ENCODE data around the gene ATP6AP2. TPM values are rescaled to one million over a fixed set of nuclear protein-coding genes. Genes with fewer than 3 reads are reported as not detected.
"Not testable (repeated sequence)": the region's sequence is repeated elsewhere in the genome, so short reads cannot be mapped to it uniquely, and the experiment has no call there.

Gene ATP6AP2
- total and polyA plus RNA-seq, 2 donors = 59.4 to 141 TPM

GRCh38 chrX:40570346-40571093 is 10.2 kb upstream of the ATP6AP2 start:
- 29% methylated on average over 10 of the region's 10 CpGs for WGBS
- peak overlapping the region in 1 of 2 donors; percentile 65 for H3K27ac ChIP-seq (ENCODE audit: low read depth in 1 of 2, low read length in 1 of 2)
- peak in 2 of 9 donors; percentile 11 to 45 for DNase-seq (ENCODE audit: low read depth in 6 of 9, low spot score in 9 of 9)
- no peaks in the 10 kb centered on the region for H3K9me3 ChIP-seq (ENCODE audit: control insufficient read depth in 2 of 2, insufficient read depth in 1 of 2, low read length in 1 of 2)
- H3K27me3 ChIP-seq (ENCODE audit: control insufficient read depth in 2 of 2, insufficient read depth in 1 of 2, low read length in 1 of 2) = no peaks in the 10 kb centered on the region
- H3K4me1 ChIP-seq (ENCODE audit: control insufficient read depth in 2 of 2, insufficient read depth in 2 of 2, low read length in 2 of 2) = peaks cover 0 to 8% of the 10 kb centered on the region in 2 donors
- no peaks in the 10 kb centered on the region for H3K36me3 ChIP-seq (ENCODE audit: control insufficient read depth in 2 of 2, insufficient read depth in 2 of 2, low read length in 1 of 2)
- H3K4me3 ChIP-seq (ENCODE audit: low read length in 2 of 2) = peak overlapping the region in 1 of 2 donors; percentile 35

GRCh38 chrX:40571164-40571563 is 9.6 kb upstream of the ATP6AP2 start:
- not testable (repeated sequence) for H3K9me3 ChIP-seq (ENCODE audit: control insufficient read depth in 2 of 2, insufficient read depth in 1 of 2, low read length in 1 of 2); H3K4me1 ChIP-seq (ENCODE audit: control insufficient read depth in 2 of 2, insufficient read depth in 2 of 2, low read length in 2 of 2); H3K27me3 ChIP-seq (ENCODE audit: control insufficient read depth in 2 of 2, insufficient read depth in 1 of 2, low read length in 1 of 2); H3K36me3 ChIP-seq (ENCODE audit: control insufficient read depth in 2 of 2, insufficient read depth in 2 of 2, low read length in 1 of 2)
- Histone ChIP-seq H3K4me3 (ENCODE audit: low read length in 2 of 2) (peak overlapping the region in 1 of 2 donors; percentile 35), H3K27ac (ENCODE audit: low read depth in 1 of 2, low read length in 1 of 2) (peak overlapping the region in 1 of 2 donors; percentile 65)
- WGBS = 58% methylated on average over 5 of the region's 5 CpGs
- DNase-seq (ENCODE audit: low read depth in 6 of 9, low spot score in 9 of 9) = peak in 1 of 9 donors; percentile 36

GRCh38 chrX:40571600-40571999 is 9.2 kb upstream of the ATP6AP2 start:
- H3K4me1 ChIP-seq (ENCODE audit: control insufficient read depth in 2 of 2, insufficient read depth in 2 of 2, low read length in 2 of 2) = peaks cover 0 to 8% of the 10 kb centered on the region in 2 donors
- H3K9me3 ChIP-seq (ENCODE audit: control insufficient read depth in 2 of 2, insufficient read depth in 1 of 2, low read length in 1 of 2) = no peaks in the 10 kb centered on the region
- WGBS = 91% methylated on average over 3 of the region's 3 CpGs

GRCh38 chrX:40573763-40574162 is 7.0 kb upstream of the ATP6AP2 start:
- H3K9me3 ChIP-seq (ENCODE audit: control insufficient read depth in 2 of 2, insufficient read depth in 1 of 2, low read length in 1 of 2) = no peaks in the 10 kb centered on the region
- H3K27me3 ChIP-seq (ENCODE audit: control insufficient read depth in 2 of 2, insufficient read depth in 1 of 2, low read length in 1 of 2) = no peaks in the 10 kb centered on the region
- peak in 1 of 9 donors; percentile 25 for DNase-seq (ENCODE audit: low read depth in 6 of 9, low spot score in 9 of 9)
- no peak overlapping the region for H3K4me3 ChIP-seq (ENCODE audit: low read length in 2 of 2)
- H3K27ac ChIP-seq (ENCODE audit: low read depth in 1 of 2, low read length in 1 of 2) = no peak overlapping the region
- H3K36me3 ChIP-seq (ENCODE audit: control insufficient read depth in 2 of 2, insufficient read depth in 2 of 2, low read length in 1 of 2) = no peaks in the 10 kb centered on the region
- H3K4me1 ChIP-seq (ENCODE audit: control insufficient read depth in 2 of 2, insufficient read depth in 2 of 2, low read length in 2 of 2) = peaks cover 0 to 8% of the 10 kb centered on the region in 2 donors
- WGBS = 86% methylated on average over 2 of the region's 2 CpGs

More at GRCh38 chrX:40571600-40571999, 9.2 kb upstream of the ATP6AP2 start:
- no peaks in the 10 kb centered on the region for H3K27me3 ChIP-seq (ENCODE audit: control insufficient read depth in 2 of 2, insufficient read depth in 1 of 2, low read length in 1 of 2)
- no peaks in the 10 kb centered on the region for H3K36me3 ChIP-seq (ENCODE audit: control insufficient read depth in 2 of 2, insufficient read depth in 2 of 2, low read length in 1 of 2)
- no peak for DNase-seq (ENCODE audit: low read depth in 6 of 9, low spot score in 9 of 9)
- H3K4me3 ChIP-seq (ENCODE audit: low read length in 2 of 2) = no peak overlapping the region
- no peak overlapping the region for H3K27ac ChIP-seq (ENCODE audit: low read depth in 1 of 2, low read length in 1 of 2)

GRCh38 chrX:40575411-40575810 is 5.4 kb upstream of the ATP6AP2 start:
- H3K9me3 ChIP-seq (ENCODE audit: control insufficient read depth in 2 of 2, insufficient read depth in 1 of 2, low read length in 1 of 2); H3K36me3 ChIP-seq (ENCODE audit: control insufficient read depth in 2 of 2, insufficient read depth in 2 of 2, low read length in 1 of 2); H3K27me3 ChIP-seq (ENCODE audit: control insufficient read depth in 2 of 2, insufficient read depth in 1 of 2, low read length in 1 of 2); H3K27ac ChIP-seq (ENCODE audit: low read depth in 1 of 2, low read length in 1 of 2); H3K4me3 ChIP-seq (ENCODE audit: low read length in 2 of 2); DNase-seq (ENCODE audit: low read depth in 6 of 9, low spot score in 9 of 9); H3K4me1 ChIP-seq (ENCODE audit: control insufficient read depth in 2 of 2, insufficient read depth in 2 of 2, low read length in 2 of 2): not testable (repeated sequence)
- WGBS = 92% methylated on average over 2 of the region's 2 CpGs

GRCh38 chrX:40576291-40576690 is 4.5 kb upstream of the ATP6AP2 start:
- no peak overlapping the region for H3K27ac ChIP-seq (ENCODE audit: low read depth in 1 of 2, low read length in 1 of 2)
- H3K4me3 ChIP-seq (ENCODE audit: low read length in 2 of 2) = no peak overlapping the region
- WGBS = over 99% methylated on average over 3 of the region's 3 CpGs
- H3K4me1 ChIP-seq (ENCODE audit: control insufficient read depth in 2 of 2, insufficient read depth in 2 of 2, low read length in 2 of 2) = peaks cover 0 to 3% of the 10 kb centered on the region in 2 donors
- H3K9me3 ChIP-seq (ENCODE audit: control insufficient read depth in 2 of 2, insufficient read depth in 1 of 2, low read length in 1 of 2) = no peaks in the 10 kb centered on the region
- no peak for DNase-seq (ENCODE audit: low read depth in 6 of 9, low spot score in 9 of 9)
- H3K36me3 ChIP-seq (ENCODE audit: control insufficient read depth in 2 of 2, insufficient read depth in 2 of 2, low read length in 1 of 2) = no peaks in the 10 kb centered on the region
- peaks cover 0 to 6% of the 10 kb centered on the region in 2 donors for H3K27me3 ChIP-seq (ENCODE audit: control insufficient read depth in 2 of 2, insufficient read depth in 1 of 2, low read length in 1 of 2)

GRCh38 chrX:40578039-40578695 is 2.6 kb upstream of the ATP6AP2 start:
- no peak overlapping the region for H3K27ac ChIP-seq (ENCODE audit: low read depth in 1 of 2, low read length in 1 of 2)
- no peak for DNase-seq (ENCODE audit: low read depth in 6 of 9, low spot score in 9 of 9)
- peaks cover 0 to 6% of the 10 kb centered on the region in 2 donors for H3K27me3 ChIP-seq (ENCODE audit: control insufficient read depth in 2 of 2, insufficient read depth in 1 of 2, low read length in 1 of 2)
- peaks cover 4 to 12% of the 10 kb centered on the region in 2 donors for H3K4me1 ChIP-seq (ENCODE audit: control insufficient read depth in 2 of 2, insufficient read depth in 2 of 2, low read length in 2 of 2)
- H3K9me3 ChIP-seq (ENCODE audit: control insufficient read depth in 2 of 2, insufficient read depth in 1 of 2, low read length in 1 of 2) = no peaks in the 10 kb centered on the region
- no peaks in the 10 kb centered on the region for H3K36me3 ChIP-seq (ENCODE audit: control insufficient read depth in 2 of 2, insufficient read depth in 2 of 2, low read length in 1 of 2)
- H3K4me3 ChIP-seq (ENCODE audit: low read length in 2 of 2) = no peak overlapping the region
- WGBS = 95% methylated on average over 7 of the region's 7 CpGs

GRCh38 chrX:40579141-40579540 is 1.6 kb upstream of the ATP6AP2 start:
- H3K27me3 ChIP-seq (ENCODE audit: control insufficient read depth in 2 of 2, insufficient read depth in 1 of 2, low read length in 1 of 2) = peaks cover 0 to 6% of the 10 kb centered on the region in 2 donors
- DNase-seq (ENCODE audit: low read depth in 6 of 9, low spot score in 9 of 9) = no peak
- no peak overlapping the region for H3K27ac ChIP-seq (ENCODE audit: low read depth in 1 of 2, low read length in 1 of 2)
- no peak overlapping the region for H3K4me3 ChIP-seq (ENCODE audit: low read length in 2 of 2)
- H3K36me3 ChIP-seq (ENCODE audit: control insufficient read depth in 2 of 2, insufficient read depth in 2 of 2, low read length in 1 of 2) = no peaks in the 10 kb centered on the region
- WGBS = 49% methylated on average over 3 of the region's 3 CpGs
- peaks cover 4 to 12% of the 10 kb centered on the region in 2 donors for H3K4me1 ChIP-seq (ENCODE audit: control insufficient read depth in 2 of 2, insufficient read depth in 2 of 2, low read length in 2 of 2)
- no peaks in the 10 kb centered on the region for H3K9me3 ChIP-seq (ENCODE audit: control insufficient read depth in 2 of 2, insufficient read depth in 1 of 2, low read length in 1 of 2)

- H3K27me3 ChIP-seq (ENCODE audit: control insufficient read depth in 2 of 2, insufficient read depth in 1 of 2, low read length in 1 of 2) = peaks cover 0 to 6% of the 10 kb centered on the region in 2 donors
- H3K36me3 ChIP-seq (ENCODE audit: control insufficient read depth in 2 of 2, insufficient read depth in 2 of 2, low read length in 1 of 2) = no peaks in the 10 kb centered on the region
- peak overlapping the region; percentile 73 to 74 for H3K4me3 ChIP-seq (ENCODE audit: low read length in 2 of 2)
- no peaks in the 10 kb centered on the region for H3K9me3 ChIP-seq (ENCODE audit: control insufficient read depth in 2 of 2, insufficient read depth in 1 of 2, low read length in 1 of 2)
- peak overlapping the region; percentile 86 to 89 for H3K27ac ChIP-seq (ENCODE audit: low read depth in 1 of 2, low read length in 1 of 2)
- 23% methylated on average over 12 of the region's 12 CpGs for WGBS
- peaks cover 4 to 12% of the 10 kb centered on the region in 2 donors for H3K4me1 ChIP-seq (ENCODE audit: control insufficient read depth in 2 of 2, insufficient read depth in 2 of 2, low read length in 2 of 2)
- no peak for DNase-seq (ENCODE audit: low read depth in 6 of 9, low spot score in 9 of 9)
Measured at GRCh38 chrX:40579900-40580536, 752 bp upstream of the ATP6AP2 start.

All from thymus (tissue), 11 donors.